ENCODE results near the gene RPS5.

GRCh38 chr19:58355215-58355796, 31.8 kb upstream of the RPS5 start:
- no peak for TF ChIP-seq ZNF384 (IDR thresholded peaks at IDR 0.05)
- no peak for TF ChIP-seq FOXA1 (IDR thresholded peaks at IDR 0.05)
- no peak for TF ChIP-seq L3MBTL2 (conservative IDR thresholded peaks at IDR 0.05)
- TF ChIP-seq FOXM1 (IDR thresholded peaks at IDR 0.05; ENCODE audit: borderline replicate concordance): no peak
- TF ChIP-seq TARDBP (IDR thresholded peaks at IDR 0.05): no peak
- TF ChIP-seq SUZ12 (IDR thresholded peaks at IDR 0.05): no peak
- no peak for TF ChIP-seq PKNOX1 (IDR thresholded peaks at IDR 0.05)
- no peak for TF ChIP-seq NFRKB (IDR thresholded peaks at IDR 0.05)
- no peak for TF ChIP-seq HDGF (IDR thresholded peaks at IDR 0.05; ENCODE audit: borderline replicate concordance)
- TF ChIP-seq BHLHE40 (IDR thresholded peaks at IDR 0.05; ENCODE audit: borderline replicate concordance): no peak
- no peak for TF ChIP-seq CTBP1 (IDR thresholded peaks at IDR 0.05; ENCODE audit: borderline replicate concordance)
- TF ChIP-seq ARNT (IDR thresholded peaks at IDR 0.05): no peak
- no peak for TF ChIP-seq LEF1 (IDR thresholded peaks at IDR 0.05; ENCODE audit: borderline replicate concordance)
- no peak for TF ChIP-seq SP1 (IDR thresholded peaks at IDR 0.05)

Data from HEK293T (cell line).